NCI-H1436 (cell line): ENCODE measurements around the gene HSPB7.
A peak's percentile ranks its signal among the peaks of the same experiment; 100 is the strongest.
"Not testable (repeated sequence)": the region's sequence is repeated elsewhere in the genome, so short reads cannot be mapped to it uniquely, and the experiment has no call there.

Experiments
- DNase-seq: peaks from one replicate; lab custom pipeline; 2025; lab: John Stamatoyannopoulos, UW

HSPB7 gene

DNA sequence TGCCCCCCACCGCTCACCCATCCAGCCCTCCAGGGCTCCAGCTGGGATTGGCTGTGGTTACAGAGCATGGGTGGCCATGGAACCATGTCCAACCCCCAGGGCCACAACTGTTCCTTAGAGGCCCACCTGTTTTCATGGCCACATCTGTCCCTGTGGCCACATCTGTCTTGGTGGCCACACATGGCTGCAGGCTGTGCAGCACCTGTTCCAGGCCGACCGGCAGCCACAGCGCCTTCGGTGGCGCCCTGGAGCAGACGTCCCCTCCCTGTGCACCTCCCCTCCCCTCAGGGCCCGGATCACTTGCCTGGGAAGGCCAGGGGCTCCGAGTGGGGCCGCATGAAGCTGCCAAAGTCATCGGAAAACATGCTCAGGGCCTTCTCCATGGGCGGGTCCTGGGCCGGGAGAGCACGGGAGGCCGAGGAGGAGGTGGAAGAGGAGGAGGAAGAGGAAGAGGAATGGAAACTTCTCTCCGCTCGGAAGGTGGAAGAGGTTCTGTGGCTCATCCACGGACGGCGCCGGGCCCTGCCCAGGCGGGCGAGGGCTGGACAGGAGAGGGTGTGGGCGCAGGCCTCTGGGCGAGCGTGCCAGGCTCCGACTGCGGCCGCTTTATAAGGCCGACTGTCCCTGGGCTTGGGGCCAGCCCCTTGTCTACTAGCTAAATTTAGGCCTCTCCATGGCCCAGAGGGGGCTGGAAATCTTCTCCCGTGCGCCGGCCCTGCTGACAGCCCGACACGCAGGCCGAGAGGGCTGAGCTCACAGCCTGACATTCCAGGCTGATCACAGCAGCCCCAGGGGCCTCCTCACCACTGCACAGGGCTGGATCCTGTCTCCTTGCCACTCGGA, at the start of gene HSPB7:
TSS of gene HSPB7 (minus strand) at position 583 of the 843 bp plus-strand sequence. CDS start at position 503, 80 bp downstream.
- DNase-seq: no peak

DNA sequence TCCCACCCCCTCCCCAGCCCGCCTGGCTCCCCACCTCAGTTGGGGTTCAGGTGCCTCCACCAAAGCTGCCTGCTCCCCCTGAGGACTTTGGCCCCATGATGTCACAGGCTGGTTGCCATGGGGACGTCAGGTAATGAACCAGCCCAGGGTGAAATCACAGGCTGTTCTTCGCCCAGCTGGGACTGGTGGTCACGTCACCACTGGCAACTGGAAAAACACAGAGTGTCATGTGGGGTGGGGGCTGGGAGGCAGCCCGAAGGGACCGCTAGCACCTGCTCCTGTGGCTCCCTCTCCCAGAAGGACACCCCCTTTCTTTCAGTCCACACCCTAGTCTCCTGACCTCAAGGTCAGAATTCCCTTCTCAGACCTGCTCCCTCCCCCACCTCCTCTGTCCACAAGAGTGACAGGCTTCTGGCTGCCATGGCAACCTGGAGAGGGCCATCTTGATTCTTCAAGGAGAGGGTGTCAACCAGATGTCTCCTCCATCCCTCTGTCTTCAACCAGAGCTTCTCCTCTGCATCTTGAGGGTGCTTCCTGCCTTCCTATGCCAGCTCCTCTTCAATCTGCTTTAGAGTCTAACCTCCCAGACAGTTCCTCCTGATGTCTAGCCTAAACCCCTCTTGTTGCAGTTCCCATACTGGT, 49.4 kb upstream of the HSPB7 start:
- DNase-seq: peak; percentile 69

DNA sequence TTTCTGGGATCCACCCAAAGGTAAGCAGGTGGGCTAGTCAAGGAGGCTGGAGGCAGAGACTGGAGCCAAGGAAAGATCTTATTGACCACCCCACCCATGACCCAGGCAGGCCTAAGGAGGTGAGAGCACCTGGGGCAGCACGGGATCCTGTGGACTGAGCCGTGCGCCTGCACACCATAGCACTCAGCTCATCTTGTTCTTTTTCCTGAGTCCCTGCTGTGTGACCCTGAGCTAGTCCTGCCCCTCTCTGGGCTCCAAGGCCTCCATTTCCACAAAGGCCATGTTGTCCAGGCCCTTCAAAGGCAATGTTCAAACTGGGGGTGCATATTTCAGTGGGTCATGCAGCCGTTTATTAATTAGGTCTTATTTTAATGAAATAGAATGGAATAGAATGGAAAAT, 48.4 kb upstream of the HSPB7 start:
- no peak for DNase-seq

DNA sequence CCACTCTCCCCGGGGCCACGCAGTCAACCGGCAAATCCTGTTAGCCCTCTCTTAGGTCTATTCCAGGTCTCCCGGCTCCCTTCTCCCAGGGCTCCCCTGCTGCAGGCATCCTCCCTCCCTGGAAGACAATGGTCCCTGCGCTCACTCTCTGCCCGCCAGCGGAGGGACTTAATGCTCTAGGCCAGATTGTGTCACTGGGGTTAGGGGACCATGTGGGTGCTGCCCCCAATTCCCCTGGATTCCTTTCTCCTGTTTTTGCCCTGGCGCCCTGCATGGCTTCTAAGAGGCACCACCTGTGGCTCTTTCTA, 47.4 kb upstream of the HSPB7 start:
- no peak for DNase-seq

DNA sequence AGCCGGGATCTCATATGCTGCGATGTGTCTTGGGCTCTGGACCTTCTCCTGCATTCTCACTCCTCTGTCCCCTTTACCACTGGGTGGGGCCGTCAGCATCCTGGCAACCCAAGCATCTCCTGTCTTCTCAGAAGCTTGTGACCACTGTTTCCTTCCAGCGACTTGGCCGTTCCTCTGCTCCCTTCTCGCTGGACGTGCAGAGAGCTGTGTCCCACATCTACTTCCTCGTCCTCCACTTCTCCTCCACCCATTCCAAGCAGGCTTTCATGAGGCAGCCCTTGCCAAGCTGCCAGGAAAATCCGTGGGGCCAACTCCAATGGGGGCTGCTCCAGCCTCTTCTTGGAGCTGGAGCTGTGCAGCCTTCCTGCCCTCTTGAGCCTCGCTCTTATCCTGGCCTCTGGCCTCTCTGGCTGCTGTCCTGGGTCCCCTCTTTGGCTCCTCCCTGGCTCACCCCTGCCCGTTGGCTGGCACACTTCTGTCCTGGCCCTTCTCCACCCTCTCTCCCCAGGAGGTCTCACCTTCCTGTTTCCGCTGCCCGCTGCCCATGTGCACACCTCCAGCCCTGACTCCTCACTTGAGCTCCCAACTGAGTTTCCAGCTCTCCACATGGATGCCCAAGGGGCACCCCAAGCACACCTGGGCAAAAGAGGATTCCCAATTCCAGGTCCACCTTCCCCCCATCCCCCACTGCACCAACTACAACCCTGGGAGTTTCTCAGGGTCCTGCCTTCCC, 46.9 kb upstream of the HSPB7 start:
- no peak for DNase-seq

DNA sequence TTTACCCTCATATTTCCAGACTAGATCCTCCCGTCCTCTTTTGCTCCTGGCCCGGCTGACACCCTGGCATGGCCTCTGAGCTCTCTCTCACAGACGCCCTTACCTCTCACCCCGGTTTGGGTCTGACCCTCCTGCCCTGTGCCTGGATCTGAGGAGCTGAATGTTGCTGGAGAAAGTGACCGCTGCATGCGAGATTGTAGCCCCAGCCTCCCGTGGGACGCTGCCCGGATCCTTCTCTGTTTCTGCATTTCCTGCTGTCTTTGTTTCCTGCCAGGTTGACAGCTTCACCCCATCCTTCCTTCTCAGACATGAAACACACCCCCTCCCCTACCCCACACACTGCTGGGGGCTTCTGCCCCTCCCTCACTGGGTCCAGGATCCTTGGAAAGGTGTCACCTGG, 46.1 kb upstream of the HSPB7 start:
- no peak for DNase-seq

DNA sequence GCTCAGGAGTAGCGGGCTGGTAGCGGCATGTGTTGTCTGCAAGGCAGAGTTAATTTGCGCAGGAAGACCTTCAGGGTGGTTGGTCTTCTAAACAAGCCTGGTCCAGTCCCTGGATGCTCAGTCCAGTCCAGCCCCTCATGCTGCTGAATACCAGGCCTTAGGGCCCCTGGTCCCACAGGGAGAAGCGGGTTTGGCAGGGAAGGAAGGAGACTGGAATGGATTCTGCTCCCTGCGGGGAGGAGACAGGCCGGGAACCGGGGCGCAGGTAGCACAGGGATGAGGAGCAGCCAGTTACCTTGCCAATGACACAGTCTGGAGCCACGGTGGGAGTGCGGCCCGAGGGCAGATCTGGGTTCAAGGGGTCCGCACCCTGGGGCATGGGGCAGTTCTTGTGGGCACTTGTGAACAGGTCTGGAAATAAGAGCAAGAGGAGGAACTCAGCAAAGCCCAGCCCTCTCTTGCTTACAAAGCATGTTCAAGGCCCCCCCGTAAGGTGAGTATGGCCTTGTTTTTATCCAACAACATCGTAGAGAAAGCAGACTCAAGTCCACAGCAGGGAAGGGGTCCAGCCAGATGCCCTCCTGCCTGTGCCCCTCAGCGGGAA, 45.5 kb upstream of the HSPB7 start:
- no peak for DNase-seq

DNA sequence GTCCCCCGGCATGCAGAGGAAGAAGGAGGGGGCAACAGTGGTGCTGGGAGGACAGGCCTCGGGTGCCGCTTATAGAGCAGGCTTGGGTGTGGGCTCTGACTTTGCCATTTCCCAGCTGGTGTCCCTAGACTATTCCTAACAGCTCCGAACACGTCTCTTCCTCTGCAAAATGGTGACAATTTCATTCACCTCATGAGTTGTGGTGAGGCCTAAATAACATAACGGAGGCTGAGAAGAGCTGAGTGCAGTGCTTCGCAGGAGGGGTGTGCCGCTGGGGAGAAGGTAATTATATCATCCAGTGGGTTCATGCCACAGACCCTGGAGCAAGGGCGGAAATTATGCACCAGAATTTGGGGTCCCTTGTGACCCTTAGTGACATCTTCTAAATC, 44.8 kb upstream of the HSPB7 start:
- not testable (repeated sequence) for DNase-seq

DNA sequence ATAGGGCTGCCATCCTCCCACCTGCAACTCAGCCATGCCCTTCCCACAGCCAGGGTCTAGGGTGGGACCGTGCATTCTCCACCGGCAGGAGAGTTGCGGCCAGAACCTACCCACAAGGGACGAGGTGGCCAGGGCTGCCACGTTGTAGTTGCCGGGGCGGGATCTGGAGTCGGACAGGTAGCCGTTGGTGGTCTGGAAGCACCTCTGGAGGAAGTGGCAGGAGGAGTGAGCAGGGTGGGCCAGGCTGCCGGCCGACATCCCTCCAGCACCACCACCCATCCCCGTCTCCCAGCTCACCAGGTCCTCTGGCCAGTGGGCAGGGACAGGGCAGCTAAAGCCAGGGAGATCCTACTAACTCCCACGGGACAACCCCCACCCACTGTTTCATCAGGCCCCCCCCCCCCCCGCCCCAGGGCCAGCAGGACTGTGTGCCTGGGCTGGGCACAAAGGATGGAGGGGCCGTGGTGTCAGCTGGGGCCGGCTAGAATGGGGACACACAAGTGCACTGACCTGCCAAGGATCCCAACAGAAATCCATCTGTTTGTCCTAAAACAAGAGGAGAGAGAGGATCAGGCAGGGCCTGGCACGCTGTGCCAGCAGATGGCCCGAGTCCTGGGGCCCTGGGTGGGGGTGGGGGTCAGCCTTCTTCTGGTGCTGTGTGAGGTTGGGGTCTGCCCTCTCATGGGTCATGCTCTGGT, 44.3 kb upstream of the HSPB7 start:
- DNase-seq: not testable (repeated sequence)

DNA sequence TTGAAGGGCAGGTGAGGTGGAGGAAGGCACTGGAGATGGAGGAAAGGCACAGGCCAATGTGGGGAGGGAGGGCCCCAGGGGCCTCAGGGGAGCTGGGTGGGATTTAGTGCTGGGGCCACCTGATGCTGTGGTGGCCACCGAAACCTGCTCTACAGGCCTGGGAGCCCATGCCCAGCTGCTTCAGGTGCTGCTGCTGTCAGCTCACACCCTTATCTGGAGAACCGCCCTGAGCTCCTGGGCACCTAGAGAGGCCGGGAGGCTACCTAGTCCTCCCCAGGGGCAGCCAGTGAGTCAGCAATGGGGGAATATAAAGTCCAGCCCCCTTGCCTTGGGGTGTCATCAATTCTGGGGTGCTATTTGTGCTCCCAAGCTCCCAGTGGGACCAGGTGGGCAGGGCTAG, 43.4 kb upstream of the HSPB7 start:
- DNase-seq: no peak

DNA sequence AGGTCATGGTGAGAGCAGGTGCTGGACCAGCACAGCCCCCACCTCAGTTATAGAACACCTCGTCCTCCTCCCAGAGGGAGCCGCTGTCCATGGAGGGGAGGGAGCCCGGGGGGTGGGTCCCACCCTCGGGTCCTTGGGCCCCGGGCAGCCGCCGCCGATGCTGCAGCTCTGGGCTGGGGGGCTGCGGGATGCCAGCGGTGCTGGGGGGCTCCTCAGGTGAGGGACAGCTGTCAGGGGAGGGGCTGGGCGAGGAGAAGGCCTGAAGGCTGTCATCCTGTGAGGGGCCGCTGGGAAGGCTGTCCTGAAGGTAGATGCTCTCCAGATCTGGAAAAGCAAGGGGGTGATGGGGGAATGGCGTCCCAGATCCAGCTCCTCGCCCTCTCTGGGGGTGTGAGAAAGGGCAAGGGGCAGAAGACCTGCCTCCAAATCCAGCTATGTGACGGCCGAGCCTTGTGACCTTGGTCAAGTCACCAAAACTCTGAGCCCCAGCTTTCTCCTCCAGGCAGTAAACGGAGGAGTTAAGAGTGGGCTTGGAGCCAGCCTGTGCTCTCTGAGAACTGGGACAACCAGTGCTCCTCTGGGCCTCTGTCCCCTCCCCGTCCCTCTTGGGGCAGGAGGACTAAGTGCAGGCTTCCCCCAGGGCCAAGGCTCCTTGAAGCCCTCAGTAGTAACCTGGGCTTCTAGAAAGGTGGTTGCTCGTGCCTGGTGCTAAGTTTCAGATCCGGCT, 40.7 kb upstream of the HSPB7 start:
- not testable (repeated sequence) for DNase-seq

DNA sequence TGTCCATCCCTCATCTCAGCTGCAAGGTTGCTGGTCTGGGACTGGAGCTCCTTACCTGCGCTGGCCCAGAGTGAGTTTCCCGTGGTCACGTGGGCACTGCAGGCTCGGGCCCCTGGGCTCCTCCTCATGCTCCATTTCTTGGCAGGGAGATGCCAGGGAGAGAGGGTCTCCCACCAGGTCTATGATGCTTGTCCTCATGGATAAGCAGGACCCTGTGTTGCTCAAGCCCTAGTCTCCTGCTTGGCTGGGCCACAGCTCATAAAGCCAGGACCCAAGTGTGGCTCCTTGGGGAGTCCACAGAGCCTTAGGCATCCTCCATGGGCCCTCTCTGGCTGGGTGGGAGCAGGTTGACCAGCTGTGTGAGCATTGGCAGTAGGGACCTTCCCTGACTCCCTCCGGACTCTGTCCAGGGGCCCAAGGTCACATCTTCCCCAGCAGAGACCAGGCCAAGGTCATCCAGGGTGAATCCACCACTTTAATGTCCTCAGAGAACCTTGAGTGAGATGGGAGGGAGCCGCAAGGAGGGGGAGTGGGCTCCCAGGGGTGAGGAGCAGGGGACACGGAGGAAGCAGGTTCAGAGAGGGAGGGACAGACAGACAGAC, 39.6 kb upstream of the HSPB7 start:
- not testable (repeated sequence) for DNase-seq

DNA sequence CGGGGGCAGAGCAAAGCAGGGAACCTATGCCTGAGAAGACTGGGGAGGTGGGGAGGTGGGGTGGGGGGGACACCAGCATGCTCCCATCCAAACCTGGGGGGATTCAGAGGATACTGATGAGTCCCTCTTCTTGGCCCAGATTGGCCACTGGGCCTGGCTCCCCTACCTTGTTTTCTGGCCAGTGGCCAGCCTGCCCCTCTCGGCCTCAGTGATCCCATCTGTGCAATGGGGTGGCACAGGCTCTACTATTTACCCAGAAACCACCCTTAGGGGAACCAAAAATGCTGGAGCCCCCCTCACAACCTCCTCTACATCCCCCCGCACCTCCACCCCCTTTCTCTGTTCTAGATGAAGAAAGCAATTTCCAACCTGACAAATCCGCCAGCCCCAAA, 38.7 kb upstream of the HSPB7 start:
- not testable (repeated sequence) for DNase-seq

DNA sequence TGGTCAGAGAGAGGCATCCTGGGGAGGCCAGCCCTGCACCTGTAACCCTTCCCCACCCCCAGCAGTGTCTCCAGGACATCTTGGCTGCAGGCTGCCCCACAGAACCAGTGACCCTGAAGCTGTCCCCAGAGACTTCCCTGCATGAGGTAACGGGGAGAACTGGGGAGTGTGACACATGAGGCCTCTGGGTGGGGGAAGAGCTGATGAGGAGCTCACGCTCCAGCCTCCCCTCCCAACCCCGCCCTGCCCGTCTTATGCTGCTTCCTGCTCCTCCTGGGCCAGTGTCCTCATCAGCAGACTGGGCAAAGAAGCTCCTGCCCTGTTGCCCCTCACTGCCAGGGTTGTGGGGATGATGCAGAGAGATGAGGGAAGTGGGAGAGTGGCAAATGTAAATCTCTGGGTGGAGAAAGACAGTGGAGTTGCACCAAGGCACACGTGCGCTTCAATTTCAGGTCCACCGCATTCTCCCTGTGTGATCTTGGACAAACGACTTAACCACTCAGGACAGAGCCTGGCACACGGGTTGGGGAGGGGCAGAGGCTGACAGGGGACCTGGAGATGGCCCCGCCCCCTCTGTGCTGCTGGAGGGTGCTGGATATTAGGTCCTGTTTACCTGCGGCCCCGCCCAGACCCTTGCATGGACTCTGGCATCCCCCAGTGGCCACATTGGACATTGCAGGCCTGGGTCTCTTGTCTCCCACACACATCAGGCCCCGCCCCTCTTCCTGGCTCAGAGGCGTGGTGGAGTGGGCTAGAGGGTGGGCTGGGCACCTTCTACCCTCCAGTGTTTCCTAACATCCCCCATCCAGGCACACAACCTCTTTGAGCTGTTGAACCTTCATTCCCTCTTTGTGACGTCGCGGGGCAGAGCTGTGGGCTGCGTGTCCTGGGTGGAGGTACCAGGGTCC, 38.0 kb upstream of the HSPB7 start:
- peak; percentile 80 for DNase-seq

DNA sequence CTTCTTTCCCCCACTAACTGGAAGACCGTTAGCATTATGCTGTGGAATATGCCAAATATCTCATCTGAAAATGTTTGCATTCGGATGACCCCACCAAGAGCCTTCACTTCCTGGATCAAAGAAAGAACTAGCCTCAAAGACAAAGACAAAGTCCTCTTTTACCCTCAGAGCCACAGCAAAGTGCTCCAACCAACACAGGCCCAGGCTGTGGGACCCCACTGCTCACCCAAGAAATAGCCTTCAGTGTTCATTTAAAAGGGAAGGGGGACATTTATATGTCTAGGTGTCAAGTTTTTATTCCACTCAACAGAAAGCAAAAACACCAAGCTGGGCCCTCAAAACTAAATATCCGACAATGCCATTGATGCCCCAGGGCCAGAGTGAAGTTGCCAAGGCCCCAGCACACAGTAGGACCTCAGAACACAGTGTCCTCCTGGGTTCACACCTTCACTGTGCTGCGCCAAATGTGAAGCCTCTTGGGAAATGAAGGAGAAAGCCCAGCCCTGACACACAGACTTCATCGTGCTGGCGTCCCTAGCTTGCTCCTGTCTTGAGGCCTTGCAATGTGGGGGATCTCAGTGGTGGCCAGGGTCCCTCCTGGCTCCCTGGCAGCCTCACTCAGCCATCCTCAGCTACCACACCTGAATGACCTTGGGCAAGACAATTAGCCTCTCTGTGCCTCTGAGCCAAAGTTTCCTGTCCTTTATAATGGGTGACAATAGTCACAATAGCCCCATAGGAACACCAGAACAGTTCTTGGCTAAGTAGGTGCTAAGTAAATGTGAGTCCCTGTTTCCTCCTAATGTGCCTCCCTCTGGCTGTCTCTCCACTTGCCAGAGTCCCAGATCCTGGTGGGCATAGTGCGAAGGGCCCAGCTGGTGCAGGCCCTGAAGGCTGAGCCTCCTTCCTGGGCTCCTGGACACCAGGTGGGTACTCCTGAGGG, 37.0 kb upstream of the HSPB7 start:
- DNase-seq: no peak

DNA sequence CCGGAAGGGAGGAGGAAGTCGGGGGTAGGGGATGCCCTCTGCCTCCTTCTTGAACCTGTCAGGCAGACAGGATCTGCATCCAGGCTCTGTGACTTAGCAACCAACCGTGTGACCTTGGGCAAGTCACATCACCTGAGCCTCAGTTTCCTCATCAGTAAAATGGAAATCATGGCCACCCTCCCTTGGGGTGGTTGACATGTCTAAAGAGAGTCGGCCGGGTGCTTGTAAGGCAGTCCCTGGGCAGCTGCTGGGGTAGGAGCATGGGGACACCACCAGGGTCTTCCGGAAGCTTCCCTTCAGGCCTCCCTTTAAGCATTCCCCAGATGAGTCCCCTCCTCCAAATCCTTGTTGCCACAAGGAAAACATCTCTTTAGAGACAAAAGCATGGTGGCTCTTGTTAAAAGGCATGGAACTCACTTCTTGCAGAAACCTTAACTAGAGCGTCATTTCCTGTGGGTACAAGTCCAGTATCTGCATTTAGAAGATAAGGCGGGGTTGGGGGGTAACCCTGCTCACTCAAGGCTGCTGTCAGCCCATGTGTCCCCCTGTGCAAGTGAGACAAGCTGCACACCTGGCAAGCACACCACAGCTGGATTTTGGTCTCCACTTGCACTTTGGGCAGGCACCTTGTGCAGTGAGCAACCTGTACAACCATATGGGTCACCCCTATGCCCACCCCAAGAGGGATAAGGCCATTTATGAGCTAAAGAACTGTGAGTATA, 36.1 kb upstream of the HSPB7 start:
- DNase-seq: no peak

DNA sequence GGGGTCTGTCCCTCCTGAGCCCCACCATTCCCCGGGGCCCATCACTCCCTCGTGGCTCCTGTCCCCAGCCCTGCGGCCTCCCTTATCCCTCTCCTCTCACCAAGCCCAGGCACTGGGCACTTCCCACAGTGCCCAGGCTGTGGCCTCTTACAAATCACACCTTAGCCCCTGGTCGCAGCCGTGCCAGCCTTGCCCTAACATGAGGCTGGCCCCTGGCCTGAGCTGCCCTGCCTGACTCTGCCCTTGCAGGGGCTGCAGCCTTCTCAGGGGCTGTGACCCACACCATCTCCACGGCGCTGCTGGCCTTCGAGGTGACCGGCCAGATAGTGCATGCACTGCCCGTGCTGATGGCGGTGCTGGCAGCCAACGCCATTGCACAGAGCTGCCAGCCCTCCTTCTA, 34.1 kb upstream of the HSPB7 start:
- not testable (repeated sequence) for DNase-seq

DNA sequence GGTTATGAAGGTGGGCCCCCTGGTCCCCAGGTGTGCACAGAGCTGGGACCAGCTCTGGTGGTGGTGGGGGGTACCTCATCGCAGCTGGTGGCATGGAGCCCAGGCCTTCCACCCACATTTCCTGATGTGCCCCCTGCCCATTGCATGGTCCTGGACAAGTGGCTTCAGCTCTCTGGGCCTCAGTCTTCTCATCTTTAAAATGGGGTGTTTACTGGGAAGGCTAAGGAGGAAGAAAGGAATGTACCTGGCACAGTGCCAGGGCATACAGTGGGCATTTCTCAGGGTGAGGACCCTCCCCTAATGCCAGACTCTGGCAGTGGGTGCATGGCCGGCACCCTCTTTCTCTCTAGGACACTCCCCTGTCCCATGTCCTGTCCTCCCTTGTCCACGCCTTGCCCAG, 33.2 kb upstream of the HSPB7 start:
- no peak for DNase-seq
